ENCODE results near the gene NCAN. TPM values are rescaled to one million over a fixed set of nuclear protein-coding genes. Genes with fewer than 3 reads are reported as not detected.

Gene NCAN
- total and polyA plus RNA-seq, 2 of the 8 experiments (the other 6 are each of a cell fraction or from before 2014, with no cell fraction given): 2.7 TPM

- H4K8ac ChIP-seq (ENCODE audit: extremely low read depth, insufficient read depth, low read length): no peak overlapping the region
- H3K4me1 ChIP-seq (replicated peaks in 1 of 4; ENCODE audit: control insufficient read depth in 3 of 4, insufficient read depth in 4 of 4, low read length in 3 of 4): peaks cover 0 to 7% (median 4%) of the 10 kb centered on the region in 4 experiments; a peak in 5 of 7 replicates
- TF ChIP-seq RAD21 (IDR thresholded peaks at IDR 0.05 in 1 of 2, conservative IDR thresholded peaks at IDR 0.05 in 1 of 2; ENCODE audit: low read depth in 2 of 2, low read length in 2 of 2) (no peak), SIN3A (conservative IDR thresholded peaks at IDR 0.05 in 1 of 2, IDR thresholded peaks at IDR 0.05 in 1 of 2; ENCODE audit: low read depth in 1 of 2, low read length in 2 of 2) (0 out of 4 replicates have a peak, but pooled peaks of 1 of the 2 experiments have one; percentile 41)
- H3K4me2 ChIP-seq (ENCODE audit: insufficient read depth in 1 of 2, low read depth in 2 of 2, low read length in 2 of 2): no peak overlapping the region
- H4K20me1 ChIP-seq (replicated peaks in 1 of 2; ENCODE audit: control insufficient read depth in 1 of 2, insufficient read depth in 2 of 2, low read length in 2 of 2): peaks cover 0 to 2% of the 10 kb centered on the region in 2 experiments
- ChIA-PET POLR2A (ENCODE audit: partially characterized antibody) (interaction anchor here (0.6 kb wide), 1 partner anchor 31 kb away, joined by 3 read pairs; no protein-coding TSS in a partner anchor), CTCF (ENCODE audit: partially characterized antibody) (interaction anchor here (0.6 kb wide), 1 partner anchor 10 kb away, joined by 3 read pairs; no protein-coding TSS in a partner anchor)
- no peak overlapping the region for H3K56ac ChIP-seq (replicated peaks; ENCODE audit: insufficient read length, low read depth, low read length)
- no peaks in the 10 kb centered on the region for H3K9me3 ChIP-seq (ENCODE audit: insufficient read depth in 2 of 2, low read depth in 1 of 2, low read length in 1 of 2)
- peaks cover 0 to 4% (median 1%) of the 10 kb centered on the region in 4 experiments; a peak in 3 of 7 replicates for H3K27me3 ChIP-seq (replicated peaks in 1 of 4; ENCODE audit: control insufficient read depth in 3 of 4, extremely low read depth in 1 of 4, insufficient read depth in 3 of 4, low read length in 3 of 4)
- WGBS, 2 experiments (ENCODE audit: extremely low coverage in 1 of 2, insufficient coverage in 1 of 2, insufficient read length in 1 of 2, insufficient replicate concordance in 2 of 2, low coverage in 1 of 2, low lambda C conversion rate in 2 of 2, missing lambda C conversion rate in 1 of 2): 85% methylated on average over 17 of the region's 17 CpGs; no CpG with 5 or more reads in 1 of the 2 experiments
- H3K14ac ChIP-seq (ENCODE audit: insufficient read length): no peak overlapping the region
- H2AK5ac ChIP-seq (ENCODE audit: low read depth, low read length): no peak overlapping the region
- no peak overlapping the region for H3K9ac ChIP-seq (replicated peaks in 1 of 4; ENCODE audit: extremely low read depth in 1 of 4, low read depth in 3 of 4, low read length in 3 of 4)
- H3K79me1 ChIP-seq (ENCODE audit: low read depth, low read length): peaks cover 6% of the 10 kb centered on the region
- no peak overlapping the region for H2BK5ac ChIP-seq (ENCODE audit: low read depth, low read length)
- no peak overlapping the region for H2AFZ ChIP-seq (ENCODE audit: low read length)
- DNase-seq (ENCODE audit: low read depth in 1 of 2, low spot score in 2 of 2): no peak
- H3K4me3 ChIP-seq (ENCODE audit: extremely low read depth in 1 of 4, insufficient read depth in 2 of 4, low read depth in 3 of 4, low read length in 4 of 4): no peak overlapping the region
- H3K79me2 ChIP-seq (ENCODE audit: control insufficient read depth in 1 of 2, insufficient read depth in 2 of 2, low read length in 2 of 2): no peaks in the 10 kb centered on the region
- no peak overlapping the region for H3K23ac ChIP-seq (ENCODE audit: insufficient read length)
- H3K36me3 ChIP-seq (ENCODE audit: control insufficient read depth in 2 of 4, insufficient read depth in 4 of 4, low read length in 3 of 4): peaks cover 0 to 10% (median 0%) of the 10 kb centered on the region in 4 experiments; a peak in 1 of 8 replicates
- no peak overlapping the region for H3K4ac ChIP-seq (replicated peaks; ENCODE audit: insufficient read length, low read depth, low read length)
- no peak overlapping the region for H3K27ac ChIP-seq (ENCODE audit: low read depth, low read length)
- no peak overlapping the region for H2BK12ac ChIP-seq (ENCODE audit: low read depth, low read length)
- peaks cover 8% of the 10 kb centered on the region; the same call in 1 of the 2 replicates for H3K23me2 ChIP-seq (ENCODE audit: low read depth, low read length)
- no peak overlapping the region for H3K18ac ChIP-seq (ENCODE audit: extremely low read depth, low read length)
- FAIRE-seq: no peak
- no peak overlapping the region for H2BK120ac ChIP-seq (replicated peaks; ENCODE audit: low read depth, low read length)
- H4K5ac ChIP-seq (ENCODE audit: insufficient read length, low read depth, low read length): no peak overlapping the region
- no peak overlapping the region for H2BK15ac ChIP-seq (ENCODE audit: low read length)
- H2BK20ac ChIP-seq (ENCODE audit: low read length): no peak overlapping the region
- H4K91ac ChIP-seq (replicated peaks; ENCODE audit: insufficient read length, low read length): no peak overlapping the region
Measured at GRCh38 chr19:19256072-19256969, 44.6 kb downstream of the NCAN start.
